HS-5 (cell line): Measurements from ENCODE around the gene ODF4.

Experiments
- DNase-seq: peaks from one replicate; pipeline ENCODE4 v3.0.0-alpha.2; 2012; ENCODE audit warnings: low read depth

Gene ODF4, protein sequence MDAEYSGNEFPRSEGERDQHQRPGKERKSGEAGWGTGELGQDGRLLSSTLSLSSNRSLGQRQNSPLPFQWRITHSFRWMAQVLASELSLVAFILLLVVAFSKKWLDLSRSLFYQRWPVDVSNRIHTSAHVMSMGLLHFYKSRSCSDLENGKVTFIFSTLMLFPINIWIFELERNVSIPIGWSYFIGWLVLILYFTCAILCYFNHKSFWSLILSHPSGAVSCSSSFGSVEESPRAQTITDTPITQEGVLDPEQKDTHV

DNA sequence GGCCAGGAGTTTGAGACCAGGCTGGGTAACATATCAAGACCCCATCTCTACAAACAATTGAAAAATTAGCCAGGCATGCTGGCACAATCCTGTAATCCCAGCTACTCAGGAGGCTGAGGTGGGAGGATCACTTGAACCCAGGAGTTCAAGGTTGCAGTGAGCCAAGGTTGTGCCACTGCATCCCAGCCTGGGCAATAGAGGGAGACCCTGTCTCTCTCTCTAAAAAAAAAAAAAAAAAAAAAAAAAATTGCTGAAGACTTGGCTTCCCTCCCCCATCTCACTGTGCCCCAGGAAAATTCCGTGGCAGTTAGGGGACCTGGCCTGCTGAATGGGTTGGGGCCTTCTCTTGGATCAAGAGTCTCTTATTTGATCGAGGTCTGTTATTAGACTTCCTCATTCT is at the start of gene ODF4:
Gene ODF4 (plus strand): TSS at position 301 of the 400 bp plus-strand sequence. CDS start 212 bp downstream, outside the sequence.
- DNase-seq: no peak

DNA sequence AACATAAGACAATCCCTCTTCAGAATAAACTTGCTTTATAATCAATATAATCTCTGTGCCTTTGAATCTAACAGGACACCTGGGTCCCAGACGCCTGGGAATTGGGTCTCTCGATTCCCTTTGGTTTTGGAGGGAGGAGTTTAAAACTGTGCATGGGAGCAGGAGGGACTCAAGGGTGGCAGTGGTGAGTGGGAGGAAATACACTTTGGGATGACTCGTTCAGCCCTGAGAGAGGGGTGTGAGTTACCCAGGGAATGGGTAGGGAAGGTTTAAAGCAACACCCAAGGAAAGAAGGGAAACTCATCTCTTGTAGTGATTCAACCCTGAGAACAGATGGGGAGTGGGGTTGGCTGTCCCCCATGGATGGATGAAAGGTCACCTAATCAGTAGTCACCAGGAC is 49.6 kb upstream of the ODF4 start:
- no peak for DNase-seq

DNA sequence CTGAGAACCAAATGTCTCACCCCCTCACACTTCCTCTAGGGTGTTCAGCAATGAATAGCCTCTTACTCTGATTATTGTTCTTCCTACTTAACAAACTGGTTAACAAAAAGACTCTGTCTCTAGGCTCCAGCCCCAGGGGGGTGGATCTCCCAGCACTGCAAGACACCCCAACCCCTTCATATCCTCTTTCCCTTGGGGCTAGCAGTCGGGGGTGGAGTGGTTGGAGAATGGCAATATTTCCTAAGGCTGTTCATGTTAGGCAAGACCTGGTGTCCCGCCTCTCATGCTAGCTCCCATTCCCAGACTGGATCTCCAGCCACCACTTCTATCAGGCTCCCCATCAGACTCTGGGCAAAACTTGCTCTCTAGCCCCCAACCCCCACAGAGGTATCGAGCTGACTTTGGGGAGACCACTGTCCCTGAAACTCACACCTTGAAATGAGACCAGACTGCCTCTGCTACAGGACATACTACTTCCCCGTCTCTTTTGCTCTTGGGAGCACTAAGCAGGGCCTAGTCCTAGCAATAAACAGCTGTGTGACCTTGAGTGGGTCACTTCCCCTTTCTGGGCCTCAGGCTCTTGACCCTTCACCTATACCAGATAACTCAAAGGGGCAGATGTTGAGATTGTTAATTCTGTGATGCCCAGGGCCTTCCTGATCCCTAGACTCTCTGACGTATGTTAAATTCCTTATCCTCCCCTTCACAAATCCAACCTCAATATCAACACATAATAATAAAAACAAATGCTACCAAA is 46.8 kb upstream of the ODF4 start:
- no peak for DNase-seq

DNA sequence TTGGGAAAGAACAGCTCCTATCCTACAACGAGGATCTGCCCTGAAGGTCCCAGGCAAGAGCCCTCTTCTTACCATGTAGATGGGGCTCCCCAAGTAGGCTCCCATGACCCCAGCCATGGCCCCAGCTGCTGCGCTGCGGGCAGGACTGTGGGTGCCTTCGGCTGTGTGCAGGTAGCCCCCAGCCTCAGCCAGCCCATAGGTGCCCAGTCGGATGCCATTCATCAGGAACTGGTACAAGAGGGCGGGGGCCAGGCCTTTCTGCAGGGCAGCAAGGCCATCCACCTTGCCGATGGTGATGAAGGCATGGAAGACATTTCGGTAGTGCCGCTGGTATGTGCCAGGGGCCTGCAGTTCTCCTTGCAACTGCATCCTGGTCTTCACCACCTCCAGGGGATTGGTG is 45.3 kb upstream of the ODF4 start:
- DNase-seq: no peak

DNA sequence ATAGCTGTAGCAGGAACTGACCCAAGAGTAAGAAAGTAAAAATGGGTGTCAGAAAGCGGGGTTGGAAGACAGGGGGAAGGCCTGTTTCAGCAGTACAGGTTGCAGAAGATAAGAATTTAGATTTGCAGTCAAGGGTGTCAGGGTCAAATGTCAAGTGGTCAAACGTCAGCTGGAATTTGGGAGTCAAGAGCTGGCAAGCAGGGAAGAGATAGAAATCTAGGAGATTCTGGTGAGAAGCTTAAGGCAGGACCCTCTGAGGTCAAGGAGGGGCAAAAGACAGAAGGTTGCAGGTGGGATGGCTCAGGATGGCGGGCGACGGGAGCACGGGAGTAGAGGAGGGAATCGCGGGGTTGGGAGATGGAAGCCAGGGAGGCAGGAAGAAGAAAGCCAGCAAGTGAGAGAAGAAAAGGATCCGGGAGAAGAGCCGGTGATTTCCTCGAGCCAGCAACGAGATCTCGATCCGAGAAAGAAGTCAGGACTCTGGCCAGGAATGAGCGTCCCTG is 44.8 kb upstream of the ODF4 start:
- DNase-seq: no peak

DNA sequence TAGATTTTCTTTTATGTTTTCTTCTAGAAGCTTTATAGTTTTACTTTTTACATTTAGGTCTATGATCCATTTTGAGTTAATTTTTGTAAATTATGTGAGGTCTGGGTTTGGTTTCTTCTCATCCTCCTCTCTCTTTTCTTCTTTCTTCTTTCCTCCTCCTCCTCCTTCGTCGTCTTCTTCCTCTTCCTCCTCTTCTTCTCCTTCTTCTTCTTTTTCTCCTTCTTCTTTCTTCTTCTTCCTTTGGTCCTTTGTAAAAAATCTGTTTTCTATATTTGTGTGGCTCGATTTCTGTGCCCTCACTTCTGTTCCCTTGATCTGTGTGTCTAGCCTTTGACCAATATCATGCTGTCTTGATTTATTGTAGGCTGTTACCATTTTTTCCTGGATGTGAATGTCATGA is 39.4 kb upstream of the ODF4 start:
- DNase-seq: no peak

DNA sequence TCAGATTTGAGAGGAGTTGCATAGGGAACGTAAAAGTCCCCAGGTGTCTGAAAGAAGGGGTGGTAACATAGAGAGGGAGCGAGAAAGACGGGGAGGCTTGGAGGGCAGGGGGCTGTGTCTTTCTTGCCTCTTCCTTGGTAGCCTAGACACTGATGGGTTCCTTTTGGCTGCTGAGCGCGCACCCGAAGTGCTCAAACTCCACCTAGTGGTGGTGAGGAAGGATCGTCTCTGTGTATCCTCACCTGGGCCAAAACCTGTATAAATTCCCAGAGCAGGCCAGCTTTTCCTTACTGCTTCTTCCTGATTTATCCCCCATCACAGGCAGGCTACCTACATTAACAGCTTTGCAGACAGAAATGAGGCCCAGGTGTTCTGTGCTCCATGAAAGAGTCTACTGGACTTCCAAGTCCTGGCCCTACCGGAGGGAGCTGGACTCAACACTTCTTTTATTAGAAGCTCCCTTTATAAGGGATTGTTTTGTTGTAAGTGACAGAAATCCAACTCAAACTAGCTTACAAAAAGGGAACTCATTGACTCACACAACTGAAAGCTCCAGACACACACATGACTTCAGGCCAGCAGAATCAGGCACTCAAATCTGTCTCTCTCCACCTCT is 38.9 kb upstream of the ODF4 start:
- no peak for DNase-seq

DNA sequence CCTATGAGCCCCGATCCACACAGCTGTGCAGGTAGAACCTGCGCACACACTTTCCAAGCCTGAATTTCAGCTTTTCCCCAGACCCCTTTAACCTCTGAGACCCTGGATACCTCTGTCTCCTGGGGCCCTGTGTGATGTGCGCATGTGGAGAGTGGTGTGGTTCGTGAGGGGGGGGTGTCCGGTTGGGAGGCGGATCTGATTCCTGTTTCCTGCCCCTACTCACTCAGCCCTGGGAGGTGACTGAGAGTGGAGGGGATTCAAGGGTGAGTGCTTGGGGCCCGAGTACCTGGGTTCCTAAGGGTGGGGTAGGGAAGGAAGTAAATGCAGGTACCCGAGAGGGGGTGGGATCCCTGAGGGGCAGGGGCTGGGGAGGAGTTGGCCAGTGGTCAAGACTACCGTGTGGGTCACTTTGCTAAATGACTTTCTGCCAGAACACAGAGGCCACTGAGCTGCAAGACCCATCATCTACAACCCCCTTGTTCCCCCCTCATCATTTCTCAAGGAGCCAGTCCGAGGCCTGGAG is 29.0 kb upstream of the ODF4 start:
- DNase-seq: no peak

DNA sequence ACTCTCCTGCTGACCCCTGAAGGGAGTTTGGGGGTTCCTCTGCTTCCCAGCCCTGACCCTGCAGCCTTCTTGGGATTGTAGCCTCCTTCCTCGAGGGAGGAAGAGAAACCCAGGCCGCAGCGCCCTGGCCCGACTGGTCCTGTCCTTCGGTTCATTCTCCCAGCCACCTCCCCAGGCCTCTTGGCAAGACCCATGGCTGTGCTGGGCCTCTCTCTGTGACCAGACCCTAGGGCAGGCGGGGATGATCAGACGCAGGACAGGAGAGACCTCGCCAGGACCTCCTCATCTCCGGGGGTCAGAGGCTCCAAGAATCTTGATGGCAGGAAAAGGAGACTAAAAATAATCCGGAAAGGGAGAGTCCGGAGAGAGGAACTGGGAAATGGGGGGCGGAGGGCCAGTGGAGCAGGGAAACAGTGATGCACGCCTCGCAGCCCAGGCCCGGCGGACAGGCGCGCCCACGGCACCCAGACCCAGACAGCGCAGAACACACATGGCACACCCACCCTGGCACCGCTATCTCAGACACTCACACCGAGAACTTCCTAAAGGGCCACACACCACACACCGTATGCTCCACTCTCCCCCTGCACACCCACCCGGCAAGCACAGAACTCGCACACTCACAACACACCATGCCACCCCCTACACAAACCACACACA is 28.4 kb upstream of the ODF4 start:
- DNase-seq: no peak

DNA sequence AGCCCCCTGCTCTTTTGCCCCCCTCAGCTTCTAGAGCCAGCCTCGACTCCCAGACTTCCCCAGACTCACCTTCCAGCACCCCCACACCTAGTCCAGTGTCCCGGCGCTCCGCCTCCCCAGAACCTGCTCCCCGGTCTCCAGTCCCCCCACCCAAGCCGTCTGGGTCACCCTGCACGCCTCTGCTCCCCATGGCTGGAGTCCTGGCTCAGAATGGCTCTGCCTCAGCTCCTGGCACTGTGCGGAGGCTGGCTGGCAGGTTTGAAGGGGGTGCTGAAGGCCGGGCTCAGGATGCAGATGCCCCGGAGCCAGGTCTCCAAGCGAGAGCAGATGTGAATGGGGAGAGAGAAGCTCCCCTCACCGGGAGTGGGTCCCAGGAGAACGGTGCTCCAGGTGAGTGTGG is 27.4 kb upstream of the ODF4 start:
- DNase-seq: no peak

DNA sequence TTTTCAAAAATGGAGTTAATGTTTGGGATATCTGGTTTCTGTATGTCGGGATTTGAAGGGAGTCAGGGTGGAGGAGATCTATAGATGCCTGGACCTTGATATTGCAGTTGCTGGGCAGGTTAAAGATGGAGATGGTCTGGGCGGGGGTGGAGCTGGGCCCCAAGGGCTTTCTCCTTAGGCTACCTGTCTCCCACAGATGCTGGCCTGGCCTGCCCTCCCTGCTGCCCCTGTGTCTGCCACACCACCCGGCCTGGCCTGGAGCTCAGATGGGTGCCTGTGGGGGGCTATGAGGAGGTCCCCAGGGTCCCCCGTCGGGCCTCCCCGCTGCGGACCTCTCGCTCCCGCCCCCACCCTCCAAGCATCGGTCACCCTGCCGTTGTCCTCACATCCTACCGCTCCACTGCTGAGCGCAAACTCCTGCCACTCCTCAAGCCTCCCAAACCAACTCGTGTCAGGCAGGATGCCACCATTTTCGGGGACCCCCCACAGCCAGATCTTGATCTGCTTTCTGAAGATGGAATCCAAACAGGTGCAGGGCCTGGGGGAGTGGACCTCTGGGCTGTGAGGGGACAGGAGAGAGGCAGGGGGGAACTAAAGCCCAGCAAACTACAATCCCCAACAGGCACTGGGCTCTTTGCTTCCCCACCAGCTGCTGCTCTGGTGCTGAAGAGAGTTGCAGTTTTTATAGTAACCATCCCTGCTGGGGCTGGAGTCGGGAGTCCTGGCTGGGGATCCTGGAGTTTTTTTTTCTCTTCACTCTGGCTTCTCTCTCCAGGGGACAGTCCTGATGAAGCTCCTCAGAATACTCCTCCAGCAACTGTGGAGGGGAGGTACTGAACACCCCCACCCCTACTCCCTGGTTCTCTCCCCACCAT is 26.7 kb upstream of the ODF4 start:
- DNase-seq: no peak

DNA sequence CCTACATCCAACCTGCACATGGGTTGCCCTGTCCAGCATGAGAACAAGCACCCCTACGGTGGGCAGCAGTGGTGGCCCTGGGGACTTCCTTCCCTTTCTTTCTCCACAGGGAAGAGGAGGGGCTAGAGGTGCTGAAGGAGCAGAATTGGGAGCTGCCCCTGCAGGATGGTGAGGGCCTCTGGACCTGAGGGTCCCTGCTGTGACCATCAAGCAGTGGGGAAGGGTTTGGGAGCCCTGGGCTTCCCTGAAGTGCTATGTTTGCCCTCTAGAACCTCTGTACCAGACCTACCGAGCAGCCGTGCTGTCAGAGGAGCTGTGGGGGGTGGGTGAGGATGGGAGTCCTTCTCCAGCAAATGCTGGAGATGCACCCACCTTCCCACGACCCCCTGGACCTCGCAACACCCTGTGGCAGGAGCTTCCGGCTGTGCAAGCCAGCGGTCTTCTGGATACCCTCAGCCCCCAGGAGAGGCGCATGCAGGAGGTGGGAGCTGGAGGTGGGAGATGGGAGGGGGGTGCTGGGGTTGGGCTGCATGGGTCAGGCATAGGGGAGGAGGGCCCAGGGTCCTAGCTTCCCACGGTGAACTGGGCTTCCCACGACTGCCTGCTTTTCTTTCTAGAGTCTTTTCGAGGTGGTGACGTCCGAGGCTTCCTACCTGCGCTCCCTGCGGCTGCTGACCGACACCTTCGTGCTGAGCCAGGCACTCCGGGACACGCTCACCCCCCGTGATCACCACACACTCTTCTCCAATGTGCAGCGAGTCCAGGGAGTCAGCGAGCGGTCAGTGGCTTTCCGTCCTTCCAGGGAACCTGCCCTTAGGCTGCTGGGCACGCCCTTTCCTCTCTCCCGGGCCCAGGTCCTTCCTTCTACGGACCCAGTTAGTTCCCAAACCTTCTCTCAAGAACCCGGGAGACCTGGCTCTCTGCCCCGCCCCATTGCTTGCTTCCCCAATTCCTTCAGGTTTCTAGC is 24.6 kb upstream of the ODF4 start:
- no peak for DNase-seq

DNA sequence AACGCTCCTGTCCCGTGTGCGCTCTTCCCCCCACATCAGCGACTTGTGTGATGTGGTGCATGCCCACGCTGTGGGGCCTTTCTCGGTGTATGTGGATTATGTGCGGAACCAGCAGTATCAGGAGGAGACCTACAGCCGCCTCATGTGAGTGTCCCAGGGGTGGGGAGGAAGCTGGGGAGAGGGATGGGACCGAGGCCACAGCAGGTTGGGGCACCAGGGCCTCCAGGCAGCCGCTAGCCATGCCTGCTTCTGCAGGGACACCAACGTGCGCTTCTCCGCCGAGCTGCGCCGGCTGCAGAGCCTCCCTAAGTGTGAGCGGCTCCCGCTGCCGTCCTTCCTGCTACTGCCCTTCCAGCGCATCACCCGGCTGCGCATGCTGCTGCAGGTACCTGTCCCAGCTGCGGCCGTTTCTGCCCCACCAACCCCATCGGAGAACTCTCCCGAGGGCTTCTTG is 23.8 kb upstream of the ODF4 start:
- no peak for DNase-seq

DNA sequence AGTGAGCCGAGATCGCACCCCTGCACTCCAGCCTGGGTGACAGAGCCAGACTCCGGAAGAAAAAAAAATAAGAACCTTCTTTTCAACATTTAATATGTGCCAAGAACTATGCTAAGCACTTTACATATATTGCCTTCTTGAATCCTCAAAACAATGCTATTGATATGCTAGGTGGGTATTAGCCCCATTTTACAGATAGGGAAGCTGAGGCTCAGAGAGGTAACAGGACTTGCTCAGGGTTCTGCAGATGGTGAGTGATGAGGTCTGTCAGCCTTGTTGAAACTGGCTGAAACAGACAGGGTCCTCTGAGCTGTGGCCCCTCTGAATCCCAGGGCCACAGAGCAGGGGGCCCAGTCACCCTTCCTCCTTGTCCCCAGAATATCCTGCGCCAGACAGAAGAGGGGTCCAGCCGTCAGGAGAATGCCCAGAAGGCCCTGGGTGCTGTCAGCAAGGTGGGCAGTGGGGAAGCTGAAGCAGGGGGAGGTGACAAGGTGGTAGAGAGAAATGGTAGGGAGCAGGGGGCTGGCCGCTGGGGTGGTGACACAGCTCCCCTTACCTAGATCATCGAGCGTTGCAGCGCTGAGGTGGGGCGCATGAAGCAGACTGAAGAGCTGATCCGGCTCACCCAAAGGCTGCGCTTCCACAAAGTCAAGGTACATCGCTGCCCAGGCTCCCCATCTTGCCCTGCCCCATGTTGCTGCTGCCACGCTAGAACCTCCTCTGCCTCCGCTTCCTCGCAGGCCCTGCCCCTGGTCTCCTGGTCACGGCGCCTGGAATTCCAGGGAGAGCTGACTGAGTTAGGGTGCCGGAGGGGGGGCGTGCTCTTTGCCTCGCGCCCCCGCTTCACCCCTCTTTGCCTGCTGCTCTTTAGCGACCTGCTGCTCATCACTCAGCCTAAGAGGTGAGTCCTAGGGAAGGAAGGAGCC is 21.4 kb upstream of the ODF4 start:
- DNase-seq: no peak

DNA sequence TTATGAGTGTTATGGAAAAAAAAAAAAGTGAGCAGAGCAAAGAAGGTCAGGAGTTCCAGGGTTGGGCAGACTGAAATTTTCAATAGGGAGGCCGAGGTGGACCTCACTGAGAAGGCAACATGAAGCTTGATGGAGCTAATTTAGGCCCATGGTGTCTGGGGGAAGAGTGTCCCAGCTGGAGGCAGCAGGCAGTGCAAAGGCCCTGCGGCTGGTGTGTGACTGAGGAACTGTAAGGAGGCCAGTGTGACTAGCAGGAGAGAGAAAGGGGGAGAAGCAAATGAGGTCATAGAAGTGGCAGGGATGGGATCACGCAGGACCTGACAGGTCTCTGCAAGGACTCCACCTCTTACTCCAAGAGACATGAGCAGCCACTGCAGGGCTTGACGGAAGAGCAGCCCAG is 19.4 kb upstream of the ODF4 start:
- DNase-seq: no peak

DNA sequence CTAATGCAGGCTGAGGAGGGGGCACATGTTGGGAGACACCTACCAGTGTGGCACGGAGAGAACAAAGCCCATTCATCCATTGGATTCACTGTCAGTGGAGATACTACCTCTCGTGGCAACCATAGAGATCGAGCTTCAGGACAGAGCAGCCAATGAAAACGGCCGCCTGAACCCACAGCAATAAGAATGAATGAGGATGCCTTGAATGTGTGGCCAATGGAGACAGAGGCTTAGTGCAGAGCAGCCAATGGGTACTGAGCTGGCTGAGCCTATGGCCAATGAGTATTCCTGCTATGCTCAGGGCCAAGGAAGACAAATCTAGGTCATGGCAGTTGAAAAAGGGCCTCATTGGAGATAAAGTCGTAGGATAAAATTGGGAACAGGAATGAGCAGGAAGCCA is 18.6 kb upstream of the ODF4 start:
- no peak for DNase-seq

DNA sequence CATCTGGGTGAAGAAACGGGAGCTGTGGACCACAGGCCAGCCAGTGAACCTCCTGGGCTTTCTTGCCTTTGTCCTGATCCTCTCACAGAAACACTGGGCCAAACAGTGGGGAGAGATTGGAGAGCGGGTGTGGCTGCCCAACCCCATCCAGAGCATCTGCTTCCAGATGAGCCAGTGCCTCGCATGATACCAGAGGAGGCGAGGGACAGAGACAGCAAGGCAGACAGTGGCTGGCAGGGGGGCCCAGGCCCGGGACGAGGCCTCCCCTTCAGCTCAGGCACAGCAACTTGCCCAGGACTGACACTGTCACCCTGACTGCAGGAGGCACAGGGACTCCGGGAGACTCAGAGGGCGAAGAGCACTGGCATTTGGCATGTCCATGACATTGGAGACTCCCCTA is 17.6 kb upstream of the ODF4 start:
- DNase-seq: no peak

DNA sequence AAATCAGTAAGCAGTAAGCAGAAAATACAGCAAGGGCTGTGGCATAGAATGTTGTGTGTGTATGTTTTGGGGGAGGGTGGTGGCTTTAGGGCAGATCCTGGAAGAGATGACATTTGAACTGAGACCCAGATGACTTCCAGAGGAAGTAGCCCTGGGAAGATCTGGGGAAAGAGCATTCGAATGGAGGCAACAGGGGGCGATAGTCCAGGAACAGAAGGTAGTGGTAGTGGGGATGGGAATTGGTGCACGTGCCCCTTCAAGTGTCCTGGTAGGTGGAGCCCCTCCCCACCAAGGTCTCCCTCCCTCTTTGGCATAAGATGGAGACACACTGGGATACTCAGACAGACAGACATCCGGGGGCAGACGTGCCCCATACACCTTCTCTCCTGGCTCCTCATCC is 15.5 kb upstream of the ODF4 start:
- DNase-seq: no peak

DNA sequence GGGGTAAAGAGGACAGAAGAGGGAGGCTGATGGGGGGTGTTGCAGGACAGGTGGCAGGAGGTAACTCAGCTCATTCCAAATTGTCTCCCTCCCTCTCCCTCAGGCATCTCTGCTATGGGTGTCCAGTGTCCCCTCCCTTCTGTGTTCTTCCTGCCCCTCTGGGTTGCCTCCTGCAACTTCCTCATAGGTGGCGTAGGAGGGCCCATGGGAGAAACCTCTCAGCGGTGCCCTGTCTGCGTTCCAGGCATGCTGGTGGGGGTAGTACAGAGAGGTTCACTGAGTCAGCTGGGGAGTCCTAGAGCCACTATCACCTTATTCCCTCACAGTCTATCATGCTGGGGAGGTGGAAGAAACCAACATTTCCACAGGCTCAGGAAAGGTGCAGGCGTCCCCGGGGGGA is 14.7 kb upstream of the ODF4 start:
- DNase-seq: no peak
